Anterior cingulate cortex (tissue), 58 donors: ENCODE measurements around the gene GNAT3.

Experiments used
- DNase-seq, 58 donors: peaks; one replicate each; lab custom pipeline; 2025; lab: John Stamatoyannopoulos, UW

Gene GNAT3

DNA sequence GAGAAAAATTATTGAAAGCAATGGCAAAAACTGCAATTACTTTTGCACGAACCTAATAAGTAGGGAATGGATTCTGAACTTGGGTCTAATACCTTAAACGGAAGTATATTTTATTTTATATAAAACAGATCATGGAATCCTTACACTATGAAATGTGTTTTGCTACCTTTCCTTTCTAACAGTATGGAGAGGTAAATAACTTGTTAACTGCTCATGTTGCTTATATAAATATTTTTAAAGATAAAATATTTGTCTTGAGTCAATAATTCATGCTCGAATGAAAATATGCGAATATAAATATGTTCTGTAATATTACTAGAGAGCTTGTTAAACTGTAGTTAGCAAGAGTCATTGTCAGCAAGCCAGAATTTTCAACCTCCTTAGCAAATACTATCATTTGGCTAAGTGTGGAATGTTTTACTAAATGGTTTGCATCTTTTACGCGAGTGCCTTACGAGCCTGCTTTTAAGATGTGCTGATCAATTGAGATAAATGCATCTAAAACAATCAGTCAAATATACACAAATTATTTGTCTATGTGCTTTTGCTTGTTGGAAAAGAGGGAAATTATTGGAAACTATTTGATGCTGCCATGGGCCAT, 5.9 kb downstream of the GNAT3 start:
- DNase-seq, result no peak

- no peak for DNase-seq
Measured at GRCh38 chr7:80500325-80500724, 11.5 kb downstream of the GNAT3 start.

DNA sequence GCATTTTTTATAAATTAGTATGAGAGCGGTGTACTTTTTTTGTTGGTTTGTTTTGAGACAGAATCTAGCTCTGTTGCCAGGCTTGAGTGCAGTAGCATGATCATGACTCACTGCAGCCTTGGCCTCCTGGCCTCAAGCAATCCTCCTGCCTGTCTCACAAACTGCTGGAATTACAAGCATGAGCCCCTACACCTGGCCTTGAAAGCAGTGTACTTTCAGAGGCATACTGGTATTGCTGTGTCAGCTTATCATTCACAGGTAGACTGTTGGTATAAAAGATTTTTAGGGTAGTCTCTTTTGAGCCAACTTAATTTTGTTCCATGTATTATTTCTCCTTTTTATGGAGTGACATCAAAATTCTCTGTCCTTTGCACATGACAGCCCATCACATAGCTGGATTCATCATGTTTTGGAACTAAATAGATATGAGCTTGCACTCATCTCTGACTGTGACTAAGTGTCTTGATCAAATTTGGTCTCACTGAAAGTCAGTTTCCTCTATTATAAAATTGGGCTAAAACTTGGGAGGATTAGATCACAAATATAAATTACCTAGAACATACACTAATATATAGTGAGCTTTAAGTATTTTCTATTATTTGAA, 12.4 kb downstream of the GNAT3 start:
- DNase-seq, result no peak

GRCh38 chr7:80498481-80499349, 13.1 kb downstream of the GNAT3 start:
- no peak for DNase-seq

DNA sequence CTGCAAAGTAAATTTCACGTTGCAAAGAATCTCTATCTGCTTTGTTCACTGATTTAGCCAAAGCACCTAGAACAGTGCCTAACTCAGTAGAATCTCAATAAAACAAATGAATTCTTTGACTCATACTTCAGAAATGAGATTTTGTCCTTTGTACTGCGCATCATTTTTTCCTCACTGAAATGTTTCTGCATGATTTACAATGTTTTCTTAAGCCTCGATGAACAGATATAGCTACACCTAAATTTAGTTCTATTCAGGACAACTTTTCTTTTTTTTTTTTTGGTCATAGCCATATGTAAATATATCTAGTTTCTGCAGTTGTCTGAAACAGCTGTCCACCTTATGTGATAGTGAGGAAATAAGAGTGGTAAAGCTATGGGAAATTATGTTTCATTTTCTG, 15.3 kb downstream of the GNAT3 start:
- no peak for DNase-seq

GRCh38 chr7:80493121-80493849, 18.6 kb downstream of the GNAT3 start:
- DNase-seq, result no peak

- no peak for DNase-seq
Measured at GRCh38 chr7:80491462-80491861, 20.4 kb downstream of the GNAT3 start.

DNA sequence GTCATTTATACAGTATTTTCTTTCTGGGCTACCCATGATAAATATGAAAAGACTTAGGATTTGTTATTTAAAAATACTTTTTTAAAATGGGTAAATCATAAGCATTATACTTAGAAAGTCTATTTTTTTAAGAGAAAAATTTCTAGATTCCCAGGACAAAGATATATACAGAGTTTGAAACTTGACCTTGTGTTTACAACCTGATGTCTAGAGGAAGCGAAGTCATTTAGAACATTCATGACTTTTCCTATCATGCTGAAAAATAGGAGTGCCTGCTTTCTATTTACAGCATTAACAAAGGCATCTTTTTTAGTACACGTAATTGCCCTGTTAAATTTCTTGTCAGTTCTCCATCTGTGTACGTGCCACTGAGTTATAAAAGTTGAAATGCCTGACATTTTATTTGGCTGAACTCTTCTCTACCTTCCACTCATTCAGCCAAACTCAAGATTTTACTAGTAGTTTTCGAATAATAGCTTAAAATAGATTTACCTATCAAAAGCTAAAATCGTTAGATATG, 23.0 kb downstream of the GNAT3 start:
- DNase-seq, result no peak

DNA sequence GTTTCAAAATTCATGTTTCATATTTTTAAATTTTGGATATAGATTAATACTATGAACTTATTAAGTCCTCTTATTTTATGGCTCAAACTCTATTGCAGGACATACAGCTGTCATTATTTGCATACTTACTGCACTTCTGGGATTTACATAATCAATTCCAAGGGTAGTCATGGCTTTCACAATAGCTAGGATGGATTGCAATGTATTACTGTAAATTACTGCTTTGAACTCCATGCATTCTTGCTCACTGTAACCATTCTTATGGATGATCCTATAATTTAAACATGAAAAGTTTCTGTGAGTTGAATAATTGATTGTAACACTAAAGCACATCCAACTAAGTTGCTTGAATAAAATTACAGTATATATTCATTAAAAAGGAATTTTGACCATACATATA, 23.5 kb downstream of the GNAT3 start:
- no peak for DNase-seq

DNA sequence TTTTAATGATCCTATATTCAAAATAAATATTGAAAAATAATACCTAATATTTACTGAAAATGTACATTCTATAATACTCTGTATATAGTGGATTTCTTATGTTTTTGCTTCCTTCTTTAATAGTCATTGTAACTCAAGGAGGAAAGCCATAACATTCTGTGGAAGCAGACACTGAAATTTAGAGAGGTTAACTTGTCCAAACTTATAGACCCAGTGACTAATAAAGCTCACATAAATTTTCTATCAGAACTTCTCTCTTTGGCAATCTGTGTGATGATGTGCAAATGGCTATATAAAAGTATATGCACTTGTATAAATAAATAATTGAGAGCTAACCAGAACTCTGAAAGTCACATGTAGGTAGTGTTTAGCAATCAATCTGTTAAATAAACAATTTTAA, 26.1 kb downstream of the GNAT3 start:
- no peak for DNase-seq

DNA sequence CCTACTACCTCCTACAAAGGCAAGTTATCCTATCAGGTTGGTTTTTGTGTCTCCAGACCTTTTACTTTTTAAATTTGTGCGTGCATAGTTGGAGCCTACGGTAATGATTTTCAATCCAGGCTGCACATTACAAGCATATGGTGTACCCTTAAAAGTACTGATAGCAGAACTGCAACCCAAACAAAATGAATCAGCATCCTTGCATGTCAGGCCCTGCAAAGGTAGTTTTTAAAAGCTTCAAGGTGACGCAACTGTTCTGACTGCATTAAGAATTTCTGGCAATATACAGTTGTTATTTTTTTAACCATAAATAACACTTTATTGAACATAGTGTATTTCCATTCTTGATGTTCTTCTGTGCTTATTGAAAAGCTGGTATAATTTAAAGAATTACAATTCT, 28.9 kb downstream of the GNAT3 start:
- no peak for DNase-seq

GRCh38 chr7:80481196-80481884, 30.5 kb downstream of the GNAT3 start:
- DNase-seq, result no peak

DNA sequence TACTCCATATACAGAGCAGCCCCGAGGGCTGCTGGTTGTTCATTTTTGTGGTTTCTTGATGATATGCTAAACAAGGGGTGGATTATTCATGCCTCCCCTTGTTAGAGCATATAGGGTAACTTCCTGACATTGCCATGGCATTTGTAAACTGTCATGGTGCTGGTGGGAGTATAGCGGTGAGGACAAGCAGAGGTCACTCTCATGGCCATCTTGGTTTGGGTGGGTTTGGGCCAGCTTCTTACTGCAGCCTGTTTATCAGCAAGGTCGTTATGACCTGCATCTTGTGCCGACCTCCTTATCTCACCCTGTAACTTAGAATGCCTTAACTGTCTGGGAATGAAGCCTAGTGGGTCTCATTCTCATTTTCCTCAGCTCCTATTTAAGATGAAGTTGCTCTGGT, 31.3 kb downstream of the GNAT3 start:
- DNase-seq, result no peak

GRCh38 chr7:80478683-80479082, 33.2 kb downstream of the GNAT3 start:
- no peak for DNase-seq

DNA sequence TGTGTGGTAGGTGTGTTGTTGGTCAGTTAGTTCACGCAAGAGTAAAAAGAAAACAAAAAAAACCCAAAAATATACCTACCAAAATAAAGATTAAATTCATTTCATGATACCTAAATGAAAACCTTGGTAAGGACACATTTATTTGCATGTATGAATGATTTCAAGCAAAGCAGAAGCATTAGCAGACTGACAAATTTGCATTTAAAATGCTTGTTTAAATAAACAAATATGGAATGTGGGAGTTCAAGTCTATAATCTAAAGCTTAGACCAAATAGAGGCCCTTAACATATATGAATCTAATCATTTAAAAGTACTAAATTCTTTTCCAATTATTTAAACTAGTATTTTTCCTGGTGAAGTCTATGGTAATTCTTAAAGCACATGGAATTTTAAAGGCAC, 35.8 kb downstream of the GNAT3 start:
- no peak for DNase-seq

- no peak for DNase-seq
Measured at GRCh38 chr7:80475383-80475782, 36.5 kb downstream of the GNAT3 start.

- no peak for DNase-seq
Measured at GRCh38 chr7:80473751-80474150, 38.1 kb downstream of the GNAT3 start.

- no peak for DNase-seq
Measured at GRCh38 chr7:80472491-80473200, 39.2 kb downstream of the GNAT3 start.

- DNase-seq, result no peak
Measured at GRCh38 chr7:80468931-80469714, 42.7 kb downstream of the GNAT3 start.
